ENCODE data around the gene SOAT1.
"Not testable (repeated sequence)": the region's sequence is repeated elsewhere in the genome, so short reads cannot be mapped to it uniquely, and the experiment has no call there.

Gene SOAT1

DNA sequence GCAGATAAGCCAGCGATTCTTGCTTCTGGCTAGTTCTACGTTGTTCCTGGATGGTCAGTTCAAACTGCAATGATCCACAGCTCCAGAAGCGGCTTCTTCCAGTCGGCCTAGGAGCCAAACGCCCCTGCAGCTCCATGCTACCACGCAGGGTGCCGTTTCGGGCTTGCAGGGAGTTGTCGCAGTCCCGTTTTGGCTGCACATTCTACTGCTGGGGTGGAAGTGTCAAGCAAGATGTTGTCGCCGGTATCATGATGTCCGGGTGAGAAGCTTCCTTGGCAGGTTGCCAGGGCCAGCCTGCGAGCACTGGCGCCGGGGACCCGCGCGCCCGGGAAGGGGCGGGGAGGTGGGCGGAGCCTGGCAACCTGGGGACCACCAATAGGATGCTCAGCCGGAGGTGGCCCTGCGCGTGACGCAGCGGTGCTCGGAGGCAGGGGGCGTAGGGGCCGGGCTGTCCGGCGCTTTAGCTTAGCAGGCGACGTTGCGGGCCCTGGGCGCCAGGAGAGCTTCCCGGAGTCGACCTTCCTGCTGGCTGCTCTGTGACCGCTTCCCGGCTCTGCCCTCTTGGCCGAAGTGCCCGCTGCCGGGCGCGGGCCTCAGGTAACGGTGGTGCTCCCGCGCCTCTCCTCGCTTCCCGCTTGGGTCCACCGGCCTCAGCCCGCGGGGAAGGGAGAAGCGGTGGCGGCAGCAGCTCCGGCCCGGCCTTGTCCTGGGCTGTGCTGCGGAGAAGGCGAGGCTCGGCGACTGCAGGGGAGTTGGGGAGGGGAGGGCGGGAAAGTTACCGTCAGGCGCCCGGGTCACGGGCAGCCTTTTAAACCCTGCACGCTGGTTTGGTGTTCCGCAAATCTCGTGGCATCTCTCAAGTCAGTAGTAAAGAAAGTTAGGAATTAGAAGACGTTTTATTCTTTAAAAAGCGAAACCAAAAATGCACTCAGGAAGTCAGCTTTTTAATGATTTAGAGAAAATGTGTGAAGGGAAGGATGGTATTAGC, at the start of gene SOAT1:
TSS of gene SOAT1 (plus strand) at position 458 of the 988 bp plus-strand sequence. CDS start 8,888 bp downstream, outside the sequence.
- peak; percentile 85 to 91 for DNase-seq (ENCODE audit: low read depth in 2 of 2)

DNA sequence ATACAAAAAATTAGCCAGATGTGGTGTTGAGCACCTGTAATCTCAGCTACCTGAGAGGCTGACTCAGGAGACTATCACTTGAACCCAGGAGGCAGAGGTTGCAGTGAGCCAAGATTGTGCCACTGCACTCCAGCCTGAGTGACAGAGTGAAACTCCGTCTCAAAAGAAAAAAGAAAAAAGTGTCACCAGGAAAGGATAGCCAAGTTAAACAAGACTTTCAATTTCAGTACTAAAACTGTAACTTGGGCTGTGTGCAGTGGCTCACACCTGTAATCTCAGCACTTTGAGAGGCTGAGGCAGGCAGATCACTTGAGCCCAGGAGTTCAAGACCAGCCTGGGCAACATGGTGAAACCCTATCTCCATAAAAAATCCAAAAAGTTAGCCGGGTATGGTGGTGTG, 48.2 kb upstream of the SOAT1 start:
- DNase-seq (ENCODE audit: low read depth in 2 of 2) = not testable (repeated sequence)

DNA sequence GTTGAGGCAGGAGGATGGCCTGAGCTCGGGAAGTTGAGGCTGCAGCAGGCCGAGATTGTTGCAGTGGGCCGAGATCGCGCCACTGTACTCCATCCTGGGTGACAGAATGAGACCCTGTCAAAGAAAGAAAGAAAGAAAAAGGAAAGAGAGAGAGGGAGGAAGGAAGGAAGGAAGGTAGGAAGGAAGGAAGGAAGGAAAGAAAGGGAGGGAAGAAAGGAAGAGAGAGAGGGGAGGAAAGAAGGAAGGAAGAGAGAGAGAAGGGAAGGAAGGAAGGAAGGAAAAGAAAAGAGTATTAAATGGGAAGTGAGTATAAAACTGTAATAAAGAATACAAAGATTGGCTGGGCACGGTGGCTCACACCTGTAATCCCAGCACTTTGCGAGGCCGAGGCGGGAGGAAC, 45.7 kb upstream of the SOAT1 start:
- no peak for DNase-seq (ENCODE audit: low read depth in 2 of 2)

DNA sequence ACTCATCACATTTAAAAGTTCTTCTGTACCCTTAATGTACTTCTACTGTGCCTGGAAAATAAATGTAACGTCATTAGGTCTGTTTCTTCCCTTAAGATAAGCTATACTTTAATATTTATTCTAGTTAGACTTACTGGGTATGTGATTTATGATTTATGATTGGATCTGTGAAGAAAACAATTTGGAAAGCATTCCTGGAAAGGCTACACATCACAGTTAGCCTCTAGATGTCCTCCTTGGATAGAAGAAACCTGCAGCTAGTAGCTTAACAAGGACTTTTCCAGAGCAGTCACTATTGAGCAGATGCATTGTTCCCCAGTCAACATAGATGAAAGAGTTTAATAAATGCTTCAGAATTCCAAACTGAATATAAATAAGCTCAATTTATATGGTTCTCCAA, 41.9 kb upstream of the SOAT1 start:
- no peak for DNase-seq (ENCODE audit: low read depth in 2 of 2)

DNA sequence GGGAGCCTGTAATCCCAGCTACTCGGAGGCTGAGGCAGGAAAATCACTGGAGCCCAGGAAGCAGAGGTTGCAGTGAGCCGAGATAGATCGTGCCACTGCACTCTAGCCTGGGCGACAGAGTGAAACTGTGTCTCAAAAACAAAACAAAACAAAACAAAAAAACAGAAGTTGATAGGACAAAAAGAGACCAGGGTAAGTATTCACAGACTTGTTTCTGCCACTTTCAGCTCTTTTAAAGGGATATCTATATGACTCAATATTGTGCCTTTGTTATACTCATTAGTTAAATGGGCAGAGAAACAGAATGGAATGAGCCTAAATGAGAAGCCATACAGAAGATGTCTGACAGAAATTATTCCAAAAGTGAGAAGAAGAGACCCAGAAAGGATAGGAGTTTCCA, 41.0 kb upstream of the SOAT1 start:
- no peak for DNase-seq (ENCODE audit: low read depth in 2 of 2)

DNA sequence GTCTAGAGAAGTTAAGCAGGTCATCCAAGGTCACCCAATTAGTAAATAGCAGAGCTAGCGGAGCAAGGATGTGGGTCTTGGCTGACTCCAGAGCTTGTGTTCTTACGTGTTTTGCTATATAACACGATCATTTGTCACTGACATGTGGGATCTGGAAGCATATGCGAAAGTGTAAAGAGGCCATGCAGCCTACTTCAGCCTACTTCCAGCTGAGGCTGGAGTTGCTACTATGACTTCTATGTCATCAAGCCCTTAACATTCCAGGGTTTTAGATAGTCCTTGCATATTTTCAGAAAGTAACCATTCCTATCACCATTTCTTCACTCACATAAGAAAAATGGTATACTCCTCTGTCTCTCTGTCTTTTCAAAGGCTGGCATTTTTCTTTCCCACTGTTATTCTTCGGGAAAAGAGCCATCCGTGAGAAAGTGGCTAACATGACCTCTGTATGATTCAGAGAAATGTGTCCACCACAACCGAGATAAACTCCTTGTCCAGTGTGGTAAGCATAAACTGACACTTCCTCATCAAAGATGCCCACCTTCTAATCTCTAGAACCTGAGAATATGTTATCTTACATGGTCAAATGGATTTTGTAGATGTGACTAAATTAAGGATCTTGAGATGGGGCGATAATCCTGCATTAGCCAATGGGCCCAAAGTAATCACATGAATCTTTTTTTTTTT, 40.2 kb upstream of the SOAT1 start:
- no peak for DNase-seq (ENCODE audit: low read depth in 2 of 2)

DNA sequence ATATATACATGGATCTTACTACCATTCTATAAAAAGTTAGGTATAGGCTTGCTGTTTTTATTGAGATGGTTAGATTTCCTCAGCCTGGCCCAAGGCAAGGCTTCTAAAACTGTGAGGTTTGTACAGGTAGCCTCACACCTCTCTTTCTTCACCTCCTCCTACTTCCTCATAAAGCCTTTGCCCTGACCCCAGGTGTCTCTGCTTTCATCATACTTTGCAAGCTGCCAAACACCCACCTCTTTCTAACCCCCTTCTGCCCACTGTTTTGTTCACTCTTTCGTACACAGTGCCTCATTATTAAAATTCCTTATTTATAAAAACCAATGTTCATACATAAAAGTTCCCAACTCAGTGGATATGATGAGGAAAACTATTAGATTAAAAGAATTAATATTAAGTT, 31.4 kb upstream of the SOAT1 start:
- no peak for DNase-seq (ENCODE audit: low read depth in 2 of 2)

DNA sequence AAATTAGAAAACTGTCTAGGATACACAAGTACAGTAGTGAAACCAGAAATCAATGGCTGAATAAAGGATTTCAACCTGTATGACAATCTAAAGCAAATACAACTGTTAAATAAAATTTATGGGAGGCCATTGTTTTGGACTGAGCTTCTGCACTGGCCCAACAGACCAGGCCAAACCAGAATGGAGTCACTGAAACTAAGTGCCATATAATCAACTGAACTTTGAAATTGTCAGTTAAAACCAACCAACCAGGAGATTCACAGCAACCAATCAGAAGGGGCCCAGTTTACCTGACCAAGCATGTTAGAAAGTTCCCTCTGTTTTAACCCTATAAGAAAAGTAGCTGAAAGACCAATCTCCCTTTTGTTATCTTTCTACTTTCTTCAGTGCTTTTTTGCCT, 30.5 kb upstream of the SOAT1 start:
- no peak for DNase-seq (ENCODE audit: low read depth in 2 of 2)

DNA sequence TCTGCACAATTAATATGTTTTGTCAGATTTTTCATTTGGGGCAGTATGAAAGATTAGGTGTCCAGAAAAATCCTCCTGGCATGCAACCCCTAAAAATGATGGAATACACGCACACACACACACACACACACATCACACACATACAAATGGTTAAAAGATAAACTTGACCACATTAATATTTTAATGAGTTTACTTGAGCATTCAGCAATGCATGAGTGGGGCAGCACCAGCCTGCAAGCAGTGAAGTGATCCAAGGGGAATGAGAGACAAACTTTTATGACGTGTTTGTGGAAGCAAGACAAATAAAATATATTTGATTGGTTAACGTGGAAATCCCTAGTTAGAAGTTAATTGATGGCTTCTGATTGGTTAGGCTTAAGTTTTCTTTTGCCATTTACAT, 29.1 kb upstream of the SOAT1 start:
- DNase-seq (ENCODE audit: low read depth in 2 of 2) = no peak

DNA sequence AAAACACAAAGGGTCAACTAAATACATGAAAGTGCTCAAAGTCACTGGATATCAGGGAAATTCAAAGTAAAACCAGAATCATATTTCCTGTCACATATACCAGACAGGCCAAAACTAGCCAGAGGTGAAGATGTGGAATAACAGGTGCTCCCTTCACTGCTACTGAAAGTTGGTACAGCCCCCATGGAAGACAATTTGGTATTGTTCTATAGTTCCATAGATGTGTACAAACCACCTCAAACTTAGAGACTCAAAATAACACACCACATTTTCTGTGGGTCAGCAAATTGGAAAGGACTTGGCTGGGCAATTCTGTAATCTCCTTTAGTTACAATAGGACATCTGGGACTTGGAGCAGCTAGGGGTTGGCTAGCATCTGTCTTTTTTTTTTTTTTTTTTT, 24.5 kb upstream of the SOAT1 start:
- no peak for DNase-seq (ENCODE audit: low read depth in 2 of 2)

DNA sequence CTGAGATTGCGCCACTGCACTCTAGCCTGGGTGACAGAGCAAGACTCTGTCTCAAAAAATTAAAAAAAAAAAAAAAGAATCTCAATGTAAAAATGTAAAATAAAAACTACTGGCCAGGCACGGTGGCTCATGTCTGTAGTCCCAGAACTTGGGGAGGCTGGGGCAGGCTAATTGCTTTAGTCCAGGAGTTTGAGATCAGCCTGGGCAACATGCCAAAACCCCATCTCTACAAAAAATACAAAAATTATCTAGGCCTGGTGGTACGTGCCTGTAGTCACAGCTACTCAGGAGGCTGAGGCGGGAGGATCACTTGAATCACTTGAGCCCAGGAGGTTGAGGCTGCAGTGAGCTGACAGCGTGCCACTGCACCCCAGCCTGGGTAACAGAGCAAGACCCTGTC, 19.2 kb upstream of the SOAT1 start:
- DNase-seq (ENCODE audit: low read depth in 2 of 2) = not testable (repeated sequence)

DNA sequence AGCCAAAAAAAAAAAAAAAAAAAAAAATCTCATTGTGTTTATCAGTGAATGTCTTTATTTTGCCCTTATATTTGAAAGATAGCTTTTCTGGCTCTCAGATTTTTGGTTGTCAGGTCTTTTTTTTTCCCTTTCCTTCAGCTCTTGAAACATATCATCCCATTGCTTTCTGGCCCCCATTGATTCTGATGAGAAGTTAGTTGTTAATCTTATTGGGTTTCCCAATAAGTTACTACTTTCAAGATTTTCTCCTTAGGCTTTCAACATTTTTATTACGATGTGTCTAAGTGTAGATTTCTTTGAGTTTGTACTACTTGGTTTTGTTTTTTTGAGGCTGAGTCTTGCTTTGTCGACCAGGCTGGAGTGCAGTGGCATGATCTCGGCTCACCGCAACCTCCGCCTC, 14.7 kb upstream of the SOAT1 start:
- no peak for DNase-seq (ENCODE audit: low read depth in 2 of 2)

DNA sequence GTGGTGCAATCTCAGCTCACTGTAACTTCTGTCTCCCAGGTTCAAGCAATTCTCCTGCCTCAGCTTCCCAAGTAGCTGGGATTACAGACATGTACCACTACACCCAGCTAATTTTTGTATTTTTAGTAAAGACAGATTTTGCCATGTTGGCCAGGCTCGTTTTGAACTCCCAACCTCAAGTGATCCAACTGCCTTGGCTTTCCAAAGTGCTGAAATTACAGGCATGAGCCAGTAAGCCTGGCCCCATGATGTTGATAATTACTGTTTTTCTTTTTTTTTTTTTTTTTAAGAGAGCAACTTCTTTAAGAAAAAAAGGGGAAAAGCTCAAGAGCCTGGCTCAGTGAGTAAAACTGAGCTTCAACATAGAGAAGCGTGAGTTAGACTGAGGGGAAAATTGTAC, 9.6 kb upstream of the SOAT1 start:
- no peak for DNase-seq (ENCODE audit: low read depth in 2 of 2)

DNA sequence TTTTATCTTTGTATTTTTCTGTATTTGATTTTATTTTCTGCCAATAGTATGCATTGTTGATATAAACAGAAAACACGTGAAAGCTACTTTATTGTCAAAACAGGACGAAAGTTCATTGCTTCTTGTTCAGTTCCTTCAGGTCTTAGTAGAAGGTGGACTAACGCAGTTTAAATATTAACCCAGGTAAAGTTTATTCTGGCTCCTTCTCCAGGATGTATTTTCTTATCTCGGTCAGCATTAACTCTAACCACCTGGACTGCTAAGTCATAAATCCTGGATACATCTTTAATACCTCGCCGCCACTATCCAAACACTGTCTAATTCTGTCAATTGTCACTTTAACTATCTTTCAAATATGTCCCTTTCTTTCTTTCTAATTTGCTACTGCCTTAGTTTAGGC, 5.7 kb upstream of the SOAT1 start:
- no peak for DNase-seq (ENCODE audit: low read depth in 2 of 2)

DNA sequence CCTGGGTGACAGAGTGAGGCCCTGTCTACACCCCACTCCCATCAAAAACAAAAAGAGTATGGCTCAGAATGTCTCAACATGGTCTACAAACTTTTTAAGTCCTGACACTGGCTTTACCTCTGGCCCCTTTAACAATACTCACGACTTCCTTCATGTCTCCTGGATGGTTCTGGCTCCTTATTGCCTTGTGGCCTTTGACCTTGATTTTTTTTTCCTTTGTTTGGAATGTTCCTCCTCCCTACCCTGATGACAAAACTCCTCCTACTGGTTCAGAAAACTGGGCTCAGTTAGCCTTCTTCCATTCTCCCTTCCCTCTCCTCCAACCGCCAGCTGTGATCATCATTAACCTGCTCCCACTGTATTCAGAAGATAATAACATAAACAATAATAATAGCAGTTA, 4.6 kb upstream of the SOAT1 start:
- no peak for DNase-seq (ENCODE audit: low read depth in 2 of 2)

DNA sequence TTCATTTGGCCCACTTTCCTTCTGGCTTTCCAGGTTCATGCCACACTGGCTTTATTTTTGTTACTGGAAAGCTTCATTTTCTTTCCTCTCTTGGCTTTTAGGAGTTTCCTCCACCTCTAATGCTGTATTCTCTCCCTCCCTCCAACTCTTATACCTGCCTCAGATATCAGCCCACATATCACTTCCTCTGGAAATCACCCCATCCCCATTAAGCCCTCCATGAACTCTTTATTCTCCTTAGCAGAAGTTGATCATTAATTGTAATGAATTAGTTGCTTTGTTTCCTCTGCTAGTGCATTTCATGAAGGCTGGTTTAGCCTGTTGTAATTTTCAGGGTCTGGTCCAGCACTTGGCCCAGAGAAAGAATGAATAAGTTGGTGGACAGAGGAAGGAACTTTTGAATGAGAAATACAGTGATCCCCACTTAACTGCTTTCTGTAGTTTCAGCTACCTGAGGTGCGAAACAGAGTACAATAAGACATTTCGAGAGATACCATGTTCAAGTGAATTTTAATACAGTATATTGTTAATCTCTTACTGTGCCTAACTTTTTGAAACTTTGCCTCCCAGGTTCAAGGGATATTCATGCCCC, 1.7 kb downstream of the SOAT1 start:
- no peak for DNase-seq (ENCODE audit: low read depth in 2 of 2)

DNA sequence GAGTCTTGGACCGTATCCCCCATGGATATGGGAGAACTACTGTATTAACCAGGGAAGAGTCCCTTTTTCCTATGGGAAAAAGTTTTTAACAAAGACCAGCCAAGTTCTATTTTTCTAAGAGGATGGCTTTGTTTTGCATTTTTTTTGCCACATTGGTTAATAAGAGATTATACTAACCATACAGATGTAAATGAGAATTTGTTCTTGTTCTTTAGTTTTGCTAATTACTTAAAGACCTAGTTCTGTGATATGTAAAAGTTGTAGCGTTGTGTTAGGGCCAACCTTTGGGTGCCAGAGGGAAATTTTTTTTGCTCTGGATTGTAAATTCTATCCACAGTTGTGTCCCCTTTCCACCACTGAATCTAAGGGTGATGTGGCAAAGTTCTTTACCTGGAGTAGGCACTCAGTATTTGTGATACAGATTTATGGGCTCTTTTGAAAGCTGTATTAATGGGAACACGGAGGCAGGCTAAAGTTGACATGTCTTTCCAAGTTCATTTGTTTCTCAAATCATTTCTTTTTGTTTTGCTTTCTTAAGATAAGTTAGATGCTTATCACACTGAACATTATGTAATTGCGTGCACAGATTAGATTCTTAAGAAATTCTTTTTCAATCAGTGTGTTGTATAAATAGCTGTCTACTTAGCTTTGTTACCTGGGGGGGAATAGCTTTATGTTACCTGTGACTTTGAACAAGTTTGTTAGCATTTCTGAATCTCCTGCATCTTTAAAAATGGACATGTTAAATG, 2.9 kb downstream of the SOAT1 start:
- DNase-seq (ENCODE audit: low read depth in 2 of 2) = no peak

DNA sequence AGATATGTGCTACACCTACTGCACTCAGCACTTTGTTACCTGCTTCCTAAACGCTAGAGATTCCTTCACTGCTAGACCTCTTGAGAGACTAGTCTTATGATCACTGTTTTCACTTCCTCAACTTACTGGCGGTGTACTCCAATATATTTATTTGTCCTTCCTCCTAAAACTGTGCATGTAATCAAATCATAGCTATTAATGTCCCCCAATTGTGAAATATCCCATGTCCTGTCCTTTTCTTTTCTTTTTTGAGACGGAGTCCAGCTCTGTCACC, 3.4 kb downstream of the SOAT1 start:
- no peak for DNase-seq (ENCODE audit: low read depth in 2 of 2)

DNA sequence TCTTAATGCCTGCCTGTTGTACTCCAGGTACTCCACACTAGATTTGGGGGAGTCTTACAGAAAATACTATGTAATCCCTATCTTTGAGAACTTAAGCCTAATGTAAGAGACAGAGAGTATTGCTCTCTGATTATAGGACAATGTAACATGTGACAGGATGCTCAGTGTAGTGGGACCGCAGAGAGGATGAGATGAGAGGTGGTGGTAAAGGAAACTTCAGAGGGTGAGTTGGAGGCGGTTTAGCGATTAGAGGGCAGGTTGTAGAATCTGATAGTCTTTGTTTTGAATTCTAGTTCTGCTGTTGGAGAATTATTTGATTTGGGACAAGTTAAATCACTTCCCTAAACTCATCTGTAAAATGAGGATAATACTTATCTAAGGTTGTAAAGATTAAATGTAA, 5.4 kb downstream of the SOAT1 start:
- DNase-seq (ENCODE audit: low read depth in 2 of 2) = no peak

DNA sequence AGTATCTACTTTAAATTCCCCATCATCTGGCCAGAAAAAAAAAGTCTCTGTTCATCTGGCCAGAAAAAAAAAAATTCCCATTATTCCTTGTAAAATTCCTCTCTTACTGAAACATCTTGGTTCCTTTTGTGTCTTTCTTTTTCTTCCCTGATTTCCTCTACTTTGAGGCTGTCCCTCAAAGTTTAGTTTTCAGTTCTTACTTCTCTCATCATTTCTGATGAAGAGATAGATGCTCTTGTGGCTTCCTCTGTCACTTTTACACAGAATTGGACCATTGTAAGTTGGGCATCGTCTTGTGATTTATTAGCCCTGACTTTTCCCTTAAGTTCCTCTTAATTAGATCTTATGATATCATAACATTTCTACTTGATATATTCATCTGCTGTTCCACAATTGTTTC, 6.5 kb downstream of the SOAT1 start:
- DNase-seq (ENCODE audit: low read depth in 2 of 2) = no peak

DNA sequence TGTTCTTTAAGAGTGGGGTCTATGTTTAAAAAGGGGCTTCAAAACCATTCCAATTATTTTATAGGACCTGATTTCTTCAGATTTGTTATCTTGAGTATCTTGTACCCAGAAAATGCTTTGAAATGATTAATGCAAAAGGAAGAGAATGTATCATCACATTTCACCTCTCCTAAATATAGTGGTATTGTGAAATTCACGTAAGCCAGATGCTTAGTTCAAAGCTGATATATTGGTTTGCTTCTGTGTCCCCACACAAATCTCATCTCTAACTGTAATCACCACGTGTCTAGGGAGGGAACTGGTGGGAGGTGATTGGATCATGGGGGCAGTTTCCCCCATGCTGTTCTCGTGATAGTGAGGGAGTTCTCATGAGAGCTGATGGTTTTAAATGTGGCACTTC, 8.5 kb downstream of the SOAT1 start:
- DNase-seq (ENCODE audit: low read depth in 2 of 2) = no peak

DNA sequence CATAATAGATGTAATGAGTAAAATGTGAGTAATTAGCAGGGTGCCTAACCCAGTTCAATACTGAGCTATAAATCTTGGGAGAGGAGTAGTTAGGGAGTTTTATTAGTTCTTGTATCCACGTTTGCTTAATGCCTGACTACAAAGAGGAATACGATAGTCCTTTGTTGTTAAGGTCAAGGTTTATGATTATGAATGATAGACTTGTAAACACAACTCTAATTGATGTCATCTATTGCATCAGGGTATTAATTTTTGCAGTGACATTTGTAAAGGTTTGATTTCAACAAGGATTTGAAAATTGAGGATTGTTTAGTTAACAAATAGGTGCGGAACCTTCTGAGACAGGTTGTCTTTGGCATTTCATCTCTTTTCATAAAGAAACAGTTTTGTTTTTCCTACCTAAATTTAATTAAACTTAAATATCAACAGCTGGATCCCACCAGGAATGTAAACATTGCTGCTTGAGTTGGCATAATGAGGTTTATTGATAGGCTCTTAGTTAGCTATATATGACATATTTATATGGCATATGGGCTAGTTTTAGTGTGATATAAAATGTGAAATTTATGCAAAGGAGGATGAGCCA, 9.7 kb downstream of the SOAT1 start:
- DNase-seq (ENCODE audit: low read depth in 2 of 2) = no peak
